HepG2 (cell line): ENCODE measurements around the gene ATP9A. TPM values are rescaled to one million over a fixed set of nuclear protein-coding genes. Genes with fewer than 3 reads are reported as not detected.

Experiments
- FIP1L1 ChIP-seq: fragments of 200-400 bp; formaldehyde crosslinking; IDR thresholded peaks from 2 replicates; pipeline ENCODE4 v1.6.1; 2018; ENCODE audit warnings: low read depth, mild to moderate bottlenecking, low read length, moderate library complexity, borderline replicate concordance; ENCODE audit not compliant: insufficient read depth
- FOXA3 ChIP-seq: IDR thresholded peaks from 2 replicates; pipeline ENCODE4 v1.6.1; 2016; ENCODE audit warnings: missing genetic modification reagents, missing compliant biosample characterization
- FOXO1 ChIP-seq: sonication (generic); formaldehyde crosslinking; IDR thresholded peaks from 2 replicates; pipeline ENCODE4 v1.4.0; 2020; ENCODE audit warnings: missing genetic modification reagents
- HOXA3 ChIP-seq: sonication (generic); formaldehyde crosslinking; IDR thresholded peaks from 2 replicates; pipeline ENCODE4 v1.5.0; 2020; ENCODE audit warnings: missing genetic modification reagents
- KLF12 ChIP-seq: sonication (generic); formaldehyde crosslinking; IDR thresholded peaks from 2 replicates; pipeline ENCODE4 v1.4.0; 2020; ENCODE audit warnings: missing genetic modification reagents, borderline replicate concordance
- MEF2D ChIP-seq: sonication (generic); formaldehyde crosslinking; IDR thresholded peaks from 2 replicates; pipeline ENCODE4 v1.5.1; 2020; ENCODE audit warnings: mild to moderate bottlenecking, missing genetic modification reagents
- NCOA5 ChIP-seq: sonication (generic); formaldehyde crosslinking; IDR thresholded peaks from 2 replicates; pipeline ENCODE4 v1.4.0; 2020; ENCODE audit warnings: missing genetic modification reagents
- NFE2 ChIP-seq: sonication (generic); formaldehyde crosslinking; IDR thresholded peaks from 2 replicates; pipeline ENCODE4 v1.4.0; 2020; ENCODE audit warnings: missing genetic modification reagents
- PPARG ChIP-seq: conservative IDR thresholded peaks from 2 replicates; pipeline ENCODE4 v1.6.1; 2016; ENCODE audit warnings: missing biosample characterization, missing genetic modification reagents
- RXRB ChIP-seq: IDR thresholded peaks from 2 replicates; pipeline ENCODE4 v1.6.1; 2016; ENCODE audit warnings: borderline replicate concordance, missing genetic modification reagents, missing compliant biosample characterization
- SIX4 ChIP-seq: sonication (generic); formaldehyde crosslinking; IDR thresholded peaks from 2 replicates; pipeline ENCODE4 v1.4.0; 2020; ENCODE audit warnings: missing genetic modification reagents
- SNAPC5 ChIP-seq: sonication (generic); formaldehyde crosslinking; IDR thresholded peaks from 2 replicates; pipeline ENCODE4 v1.8.1; 2023; ENCODE audit warnings: mild to moderate bottlenecking, missing genetic modification reagents, borderline replicate concordance
- SRF ChIP-seq: IDR thresholded peaks from 2 replicates; pipeline ENCODE4 v1.6.1; 2011; ENCODE audit warnings: mild to moderate bottlenecking, low read depth, low read length, moderate library complexity
- SUZ12 ChIP-seq: fragments of 150-350 bp; IDR thresholded peaks from 2 replicates; pipeline ENCODE4 v1.6.1; 2014; ENCODE audit warnings: low read depth, low read length
- TGIF2 ChIP-seq: IDR thresholded peaks from 2 replicates; pipeline ENCODE4 v1.6.1; 2016; ENCODE audit warnings: control low read depth, missing compliant biosample characterization
- XRCC5 ChIP-seq: fragments of 200-400 bp; formaldehyde crosslinking; optimal IDR thresholded peaks from 2 replicates; pipeline ENCODE3; 2017; ENCODE audit warnings: mild to moderate bottlenecking, low read length
- ZBTB21 ChIP-seq: sonication (generic); formaldehyde crosslinking; IDR thresholded peaks from 2 replicates; pipeline ENCODE4 v1.4.0; 2020; ENCODE audit warnings: missing genetic modification reagents
- ZBTB4 ChIP-seq: sonication (generic); formaldehyde crosslinking; IDR thresholded peaks from 2 replicates; pipeline ENCODE4 v1.4.0; 2020; ENCODE audit warnings: missing genetic modification reagents, mild to moderate bottlenecking, borderline replicate concordance
- ZFP1 ChIP-seq: IDR thresholded peaks from 2 replicates; pipeline ENCODE4 v1.6.1; 2016
- ZNF235 ChIP-seq: sonication (generic); formaldehyde crosslinking; IDR thresholded peaks from 2 replicates; pipeline ENCODE4 v1.8.1; 2023; ENCODE audit warnings: mild to moderate bottlenecking, missing genetic modification reagents, borderline replicate concordance
- ZNF251 ChIP-seq: sonication (generic); formaldehyde crosslinking; IDR thresholded peaks from 2 replicates; pipeline ENCODE4 v1.9.0; 2021; ENCODE audit warnings: mild to moderate bottlenecking, missing genetic modification reagents
- ZNF292 ChIP-seq: sonication (generic); formaldehyde crosslinking; IDR thresholded peaks from 2 replicates; pipeline ENCODE4 v1.8.1; 2022; ENCODE audit warnings: mild to moderate bottlenecking, low read depth, missing genetic modification reagents, borderline replicate concordance
- ZNF329 ChIP-seq: sonication (generic); formaldehyde crosslinking; IDR thresholded peaks from 2 replicates; pipeline ENCODE4 v1.9.0; 2021; ENCODE audit warnings: low read depth, mild to moderate bottlenecking, missing genetic modification reagents
- ZNF331 ChIP-seq: sonication (generic); formaldehyde crosslinking; IDR thresholded peaks from 2 replicates; pipeline ENCODE4 v1.4.0; 2020; ENCODE audit warnings: missing genetic modification reagents
- ZNF44 ChIP-seq: sonication (generic); formaldehyde crosslinking; IDR thresholded peaks from 2 replicates; pipeline ENCODE4 v1.5.1; 2020; ENCODE audit warnings: mild to moderate bottlenecking, missing genetic modification reagents
- ZNF556 ChIP-seq: sonication (generic); formaldehyde crosslinking; IDR thresholded peaks from 2 replicates; pipeline ENCODE4 v1.4.0; 2020; ENCODE audit warnings: mild to moderate bottlenecking, missing genetic modification reagents, borderline replicate concordance
- ZNF670 ChIP-seq: sonication (generic); formaldehyde crosslinking; IDR thresholded peaks from 2 replicates; pipeline ENCODE4 v1.8.0; 2022; ENCODE audit warnings: mild to moderate bottlenecking, missing genetic modification reagents, borderline replicate concordance
- ZNF777 ChIP-seq: sonication (generic); formaldehyde crosslinking; IDR thresholded peaks from 2 replicates; pipeline ENCODE4 v1.4.0; 2020; ENCODE audit warnings: missing genetic modification reagents
- ZNF782 ChIP-seq: sonication (generic); formaldehyde crosslinking; IDR thresholded peaks from 2 replicates; pipeline ENCODE4 v1.4.0; 2020; ENCODE audit warnings: missing genetic modification reagents, mild to moderate bottlenecking, borderline replicate concordance
- ZSCAN12 ChIP-seq: sonication (generic); formaldehyde crosslinking; IDR thresholded peaks from 2 replicates; pipeline ENCODE4 v1.9.0; 2021; ENCODE audit warnings: mild to moderate bottlenecking, missing genetic modification reagents
- ZSCAN22 ChIP-seq: sonication (generic); formaldehyde crosslinking; IDR thresholded peaks from 2 replicates; pipeline ENCODE4 v1.4.0; 2020; ENCODE audit warnings: mild to moderate bottlenecking, missing genetic modification reagents
- polyA plus RNA-seq, 8 experiments: library from polyadenylated mRNA; depleted of rRNA in 3 of 8; stranded (reverse) in 7 of 8; unstranded in 1 of 8; fragments of >200 nt; fragmentation: Illumina TruSeq in 4 of 8; extraction: Trizol in 4 of 8; gene quantifications; 2 replicates each; pipeline versions ENCODE4 v1.2.1 to v1.2.3, GENCODE V29; 2011 to 2016; ENCODE audit warnings: low read depth in 4 of 8, missing spikeins in 1 of 8, mixed read lengths in 1 of 8; ENCODE audit not compliant: insufficient read depth in 1 of 8
- total RNA-seq, 5 experiments: library from RNA; depleted of rRNA; stranded (reverse); fragments of >200 nt; fragmentation: Illumina TruSeq; extraction: Trizol; gene quantifications; 2 replicates each; pipeline ENCODE4 v1.2.3, GENCODE V29; 2016; ENCODE audit warnings: low read depth in 1 of 5

The ATP9A gene
- total and polyA plus RNA-seq, 2 of the 13 experiments (the other 11 are each of a cell fraction or from before 2014, with no cell fraction given) = 11.8 to 18.5 TPM

GRCh38 chr20:51760905-51761546 is 7.2 kb downstream of the ATP9A start (continued):
- TF ChIP-seq ZNF777 (CRISPR knock-in tag) = no peak
- no peak for TF ChIP-seq SNAPC5 (CRISPR knock-in tag)
- no peak for TF ChIP-seq NCOA5 (CRISPR knock-in tag)
- TF ChIP-seq ZSCAN22 (CRISPR knock-in tag) = peak; percentile 95
- peak; percentile 91 for TF ChIP-seq RXRB (CRISPR knock-in tag)
- TF ChIP-seq NFE2 (CRISPR knock-in tag) = no peak; the same call in 1 of the 2 replicates
- TF ChIP-seq ZFP1 (CRISPR knock-in tag) = 0 out of 2 replicates have a peak, but pooled peaks have one; percentile 41
- peak; percentile 39; the same call in 1 of the 2 replicates for TF ChIP-seq ZNF331 (CRISPR knock-in tag)
- no peak for TF ChIP-seq XRCC5
- TF ChIP-seq ZNF292 = peak; percentile 47; the same call in 1 of the 2 replicates
- peak; percentile 90 for TF ChIP-seq FOXA3 (CRISPR knock-in tag)
- no peak for TF ChIP-seq ZNF235
- no peak for TF ChIP-seq KLF12 (CRISPR knock-in tag)
- no peak for TF ChIP-seq SUZ12
- peak; percentile 64; the same call in 1 of the 2 replicates for TF ChIP-seq TGIF2 (CRISPR knock-in tag)
- TF ChIP-seq SRF = no peak
- TF ChIP-seq HOXA3 (CRISPR knock-in tag) = peak; percentile 35; the same call in 1 of the 2 replicates
- peak; percentile 74 for TF ChIP-seq MEF2D (CRISPR knock-in tag)
- TF ChIP-seq ZNF251 (CRISPR knock-in tag) = no peak
- TF ChIP-seq ZSCAN12 (CRISPR knock-in tag) = no peak
- no peak for TF ChIP-seq ZNF329 (CRISPR knock-in tag)
- 0 out of 2 replicates have a peak, but pooled peaks have one; percentile 28 for TF ChIP-seq ZNF44
- TF ChIP-seq ZNF782 (CRISPR knock-in tag) = peak; percentile 63; the same call in 1 of the 2 replicates
- TF ChIP-seq FOXO1 (CRISPR knock-in tag) = peak; percentile 27; the same call in 1 of the 2 replicates
- TF ChIP-seq ZNF556 (CRISPR knock-in tag) = no peak
- peak; percentile 41 for TF ChIP-seq ZBTB4
- TF ChIP-seq ZBTB21 (CRISPR knock-in tag) = peak; percentile 52
- peak; percentile 83; the same call in 1 of the 2 replicates for TF ChIP-seq SIX4 (CRISPR knock-in tag)
- TF ChIP-seq PPARG (CRISPR knock-in tag) = peak; percentile 41; the same call in 1 of the 2 replicates
- TF ChIP-seq FIP1L1 = no peak
- TF ChIP-seq ZNF670 = 0 out of 2 replicates have a peak, but pooled peaks have one; percentile 57
